MM.1S (cell line): ENCODE measurements around the gene CDC42BPA.

Source experiments
- CTCF ChIP-seq: fragments of 300-600 bp; sonication (generic); IDR thresholded peaks from 2 replicates; pipeline ENCODE4 v1.5.1; 2016; ENCODE audit warnings: antibody characterized with exemption, low read length, mixed read lengths
- EZH2 ChIP-seq: fragments of 300-600 bp; sonication (generic); optimal IDR thresholded peaks from 2 replicates; pipeline ENCODE3; 2017; ENCODE audit warnings: low read depth, mild to moderate bottlenecking, antibody characterized with exemption, low read length, mixed read lengths

DNA sequence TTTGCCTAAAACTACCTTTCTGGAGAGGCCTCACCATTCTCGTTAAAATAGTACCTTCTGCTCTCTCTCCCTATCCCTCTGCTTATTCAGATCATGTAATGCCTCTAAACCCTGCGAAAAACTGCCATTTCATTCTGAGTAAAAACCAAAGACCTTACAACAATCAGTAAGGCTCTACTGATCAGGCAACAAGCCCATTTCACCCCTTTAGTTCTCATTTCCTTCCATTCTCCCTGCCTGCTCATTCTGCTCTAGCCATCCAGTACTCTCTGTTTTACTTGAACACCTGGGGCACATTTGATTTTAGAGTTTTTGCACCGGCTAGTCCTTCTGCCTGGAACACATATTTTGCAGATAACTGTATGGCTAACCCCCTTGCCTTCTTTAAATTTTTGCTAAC lies 190.4 kb downstream of the CDC42BPA start:
- TF ChIP-seq EZH2, result no peak
- TF ChIP-seq CTCF, result no peak
